ENCODE measurements around the gene CNGA4. TPM values are rescaled to one million over a fixed set of nuclear protein-coding genes. Genes with fewer than 3 reads are reported as not detected.

Gene CNGA4
- polyA plus RNA-seq, 1 experiment = 0.04 TPM

DNA sequence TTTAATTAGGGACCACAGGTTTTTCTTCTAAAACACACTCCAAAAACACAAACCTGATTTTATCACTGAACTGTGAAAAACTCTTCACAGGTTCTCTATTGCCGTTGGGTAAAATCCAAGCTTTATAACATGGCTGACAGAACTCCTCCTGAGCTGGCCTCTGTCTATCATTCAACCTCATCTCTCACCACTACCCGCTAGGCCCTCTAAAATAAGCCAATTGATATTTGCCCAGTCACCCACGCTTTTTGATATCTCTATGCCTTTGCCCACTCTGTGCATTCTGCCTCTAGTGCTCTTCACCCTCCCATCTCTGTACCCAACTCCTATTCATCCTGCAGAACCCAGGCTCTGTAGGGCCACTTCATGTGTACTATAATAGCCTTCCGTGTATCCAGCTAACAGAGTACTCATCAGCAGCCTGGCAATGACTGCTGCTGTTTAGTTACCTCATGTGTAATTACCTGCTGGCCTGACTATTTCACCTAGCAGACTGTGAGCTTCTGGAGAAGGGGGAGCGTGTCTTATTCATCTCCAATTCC, 1.1 kb upstream of the CNGA4 start:
- no peak for TF ChIP-seq CTCF (IDR thresholded peaks at IDR 0.05; ENCODE audit: low read depth, low read length)

DNA sequence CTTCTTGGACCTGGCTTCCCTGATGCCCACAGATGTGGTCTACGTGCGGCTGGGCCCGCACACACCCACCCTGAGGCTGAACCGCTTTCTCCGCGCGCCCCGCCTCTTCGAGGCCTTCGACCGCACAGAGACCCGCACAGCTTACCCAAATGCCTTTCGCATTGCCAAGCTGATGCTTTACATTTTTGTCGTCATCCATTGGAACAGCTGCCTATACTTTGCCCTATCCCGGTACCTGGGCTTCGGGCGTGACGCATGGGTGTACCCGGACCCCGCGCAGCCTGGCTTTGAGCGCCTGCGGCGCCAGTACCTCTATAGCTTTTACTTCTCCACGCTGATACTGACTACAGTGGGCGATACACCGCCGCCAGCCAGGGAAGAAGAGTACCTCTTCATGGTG, 1.2 kb downstream of the CNGA4 start:
- DNase-seq (ENCODE audit: low read depth, low spot score) = no peak
- POLR2A ChIA-PET = no interaction called here
- no peaks in the 10 kb centered on the region; the same call in 1 of the 2 replicates for H3K9me3 ChIP-seq (ENCODE audit: control insufficient read depth, insufficient read depth, low read length)
- CTCF ChIA-PET = interaction anchor here (1.2 to 3.0 kb wide), 2 partner anchors 11 to 123 kb away, joined by 5 to 18 read pairs; no protein-coding TSS in a partner anchor
- H3K27me3 ChIP-seq (ENCODE audit: control insufficient read depth, insufficient read depth, low read length) = peaks cover 14% of the 10 kb centered on the region
- H3K4me3 ChIP-seq (ENCODE audit: low read depth, low read length) = no peak overlapping the region
- TF ChIP-seq CTCF (IDR thresholded peaks at IDR 0.05; ENCODE audit: low read depth, low read length) = no peak
- no peak overlapping the region for H3K27ac ChIP-seq (ENCODE audit: low read depth, low read length)

More for the DNA sequence above, 1.1 kb upstream of the CNGA4 start:
- POLR2A ChIA-PET = no interaction called here
- Histone ChIP-seq H3K27ac (ENCODE audit: low read depth, low read length) (no peak overlapping the region), H3K27me3 (ENCODE audit: control insufficient read depth, insufficient read depth, low read length) (peaks cover 9% of the 10 kb centered on the region), H3K9me3 (ENCODE audit: control insufficient read depth, insufficient read depth, low read length) (no peaks in the 10 kb centered on the region; the same call in 1 of the 2 replicates), H3K4me3 (ENCODE audit: low read depth, low read length) (no peak overlapping the region)
- CTCF ChIA-PET = interaction anchor here (0.8 to 7.2 kb wide), 3 partner anchors 13 to 125 kb away, joined by 4 to 61 read pairs (median 8); no protein-coding TSS in a partner anchor
- DNase-seq (ENCODE audit: low read depth, low spot score) = no peak

- no peaks in the 10 kb centered on the region; the same call in 1 of the 2 replicates for H3K9me3 ChIP-seq (ENCODE audit: control insufficient read depth, insufficient read depth, low read length)
- H3K4me3 ChIP-seq (ENCODE audit: low read depth, low read length) = no peak overlapping the region
- no peak overlapping the region for H3K27ac ChIP-seq (ENCODE audit: low read depth, low read length)
- H3K27me3 ChIP-seq (ENCODE audit: control insufficient read depth, insufficient read depth, low read length) = peaks cover 17% of the 10 kb centered on the region
- ChIA-PET CTCF (interaction anchor here (1.2 to 3.0 kb wide), 2 partner anchors 10 to 122 kb away, joined by 5 to 18 read pairs; no protein-coding TSS in a partner anchor), POLR2A (no interaction called here)
- no peak for DNase-seq (ENCODE audit: low read depth, low spot score)
- TF ChIP-seq CTCF (IDR thresholded peaks at IDR 0.05; ENCODE audit: low read depth, low read length) = no peak
Observed at GRCh38 chr11:6240781-6241180, 1.9 kb downstream of the CNGA4 start.

- H3K4me3 ChIP-seq (ENCODE audit: low read depth, low read length) = no peak overlapping the region
- no peaks in the 10 kb centered on the region; the same call in 1 of the 2 replicates for H3K9me3 ChIP-seq (ENCODE audit: control insufficient read depth, insufficient read depth, low read length)
- CTCF ChIA-PET = interaction anchor here (1.2 to 3.0 kb wide), 2 partner anchors 10 to 122 kb away, joined by 5 to 18 read pairs; no protein-coding TSS in a partner anchor
- peaks cover 17% of the 10 kb centered on the region for H3K27me3 ChIP-seq (ENCODE audit: control insufficient read depth, insufficient read depth, low read length)
- POLR2A ChIA-PET = no interaction called here
- no peak for DNase-seq (ENCODE audit: low read depth, low spot score)
- no peak overlapping the region for H3K27ac ChIP-seq (ENCODE audit: low read depth, low read length)
- no peak for TF ChIP-seq CTCF (IDR thresholded peaks at IDR 0.05; ENCODE audit: low read depth, low read length)
Observed at GRCh38 chr11:6241316-6241715, 2.4 kb downstream of the CNGA4 start.

GRCh38 chr11:6245536-6245935, 6.6 kb downstream of the CNGA4 start:
- Histone ChIP-seq H3K27ac (ENCODE audit: low read depth, low read length) (no peak overlapping the region), H3K9me3 (ENCODE audit: control insufficient read depth, insufficient read depth, low read length) (no peaks in the 10 kb centered on the region), H3K27me3 (ENCODE audit: control insufficient read depth, insufficient read depth, low read length) (peaks cover 14% of the 10 kb centered on the region), H3K4me3 (ENCODE audit: low read depth, low read length) (no peak overlapping the region)
- CTCF ChIA-PET = interaction anchor here (1.2 to 2.4 kb wide), 2 partner anchors 108 to 117 kb away, joined by 5 to 11 read pairs; no protein-coding TSS in a partner anchor
- POLR2A ChIA-PET = no interaction called here
- no peak for DNase-seq (ENCODE audit: low read depth, low spot score)
- no peak for TF ChIP-seq CTCF (IDR thresholded peaks at IDR 0.05; ENCODE audit: low read depth, low read length)
